WERI-Rb-1 (cell line): ENCODE data around the gene SMIM31.

Experiments used
- DNase-seq: peaks from one replicate; pipeline ENCODE4 v3.0.0-alpha.2; 2020
- H3K27ac ChIP-seq: fragments of 250-450 bp; sonication (Bioruptor Pico); 2 replicates; pipeline ENCODE4 v1.5.1; 2020; ENCODE audit warnings: mild to moderate bottlenecking, moderate library complexity
- H3K27me3 ChIP-seq: fragments of 250-450 bp; sonication (Bioruptor Pico); 2 replicates; pipeline ENCODE4 v1.5.1; 2021; ENCODE audit warnings: mild to moderate bottlenecking, low read depth, moderate library complexity; ENCODE audit not compliant: insufficient read depth, severe bottlenecking
- H3K36me3 ChIP-seq: fragments of 250-450 bp; sonication (Bioruptor Pico); 2 replicates; pipeline ENCODE4 v1.5.1; 2020; ENCODE audit warnings: mild to moderate bottlenecking, moderate library complexity
- H3K4me3 ChIP-seq: 2 replicates; pipeline ENCODE4 v1.5.1; 2011; ENCODE audit warnings: low read depth, mild to moderate bottlenecking, control low read depth, low read length
- H3K9me3 ChIP-seq: fragments of 250-450 bp; sonication (Bioruptor Pico); 2 replicates; pipeline ENCODE4 v1.5.1; 2021; ENCODE audit warnings: mild to moderate bottlenecking, moderate library complexity; ENCODE audit not compliant: severe bottlenecking
- CTCF ChIP-seq: IDR thresholded peaks from 2 replicates; pipeline ENCODE4 v1.5.1; 2011; ENCODE audit warnings: low read depth, mild to moderate bottlenecking, control low read depth, inconsistent platforms, low read length

Gene SMIM31

GRCh38 chr4:164783976-164784375 lies 30.0 kb downstream of the SMIM31 start:
- H3K27ac ChIP-seq, result no peak overlapping the region
- no peak for TF ChIP-seq CTCF
- no peaks in the 10 kb centered on the region for H3K36me3 ChIP-seq
- DNase-seq, result no peak
- no peaks in the 10 kb centered on the region for H3K9me3 ChIP-seq
- H3K27me3 ChIP-seq, result no peaks in the 10 kb centered on the region
- no peak overlapping the region for H3K4me3 ChIP-seq

- Histone ChIP-seq H3K27ac (no peak overlapping the region), H3K36me3 (no peaks in the 10 kb centered on the region), H3K9me3 (no peaks in the 10 kb centered on the region), H3K4me3 (no peak overlapping the region), H3K27me3 (no peaks in the 10 kb centered on the region)
- no peak for TF ChIP-seq CTCF
- no peak for DNase-seq
These were observed 35.1 kb downstream of the SMIM31 start for GRCh38 chr4:164789047-164789446.

GRCh38 chr4:164790249-164790648 lies 36.3 kb downstream of the SMIM31 start:
- no peak for TF ChIP-seq CTCF
- H3K4me3 ChIP-seq, result no peak overlapping the region
- no peaks in the 10 kb centered on the region for H3K36me3 ChIP-seq
- H3K9me3 ChIP-seq, result no peaks in the 10 kb centered on the region
- H3K27ac ChIP-seq, result no peak overlapping the region
- no peaks in the 10 kb centered on the region for H3K27me3 ChIP-seq
- DNase-seq, result no peak

- no peak for TF ChIP-seq CTCF
- no peaks in the 10 kb centered on the region for H3K9me3 ChIP-seq
- H3K36me3 ChIP-seq, result no peaks in the 10 kb centered on the region
- no peaks in the 10 kb centered on the region for H3K27me3 ChIP-seq
- DNase-seq, result no peak
- no peak overlapping the region for H3K4me3 ChIP-seq
- H3K27ac ChIP-seq, result no peak overlapping the region
These were observed 45.5 kb downstream of the SMIM31 start for GRCh38 chr4:164799410-164799809.

GRCh38 chr4:164800786-164801185 lies 46.9 kb downstream of the SMIM31 start:
- Histone ChIP-seq H3K27me3 (no peaks in the 10 kb centered on the region), H3K36me3 (no peaks in the 10 kb centered on the region), H3K9me3 (no peaks in the 10 kb centered on the region), H3K27ac (no peak overlapping the region), H3K4me3 (no peak overlapping the region)
- no peak for TF ChIP-seq CTCF
- no peak for DNase-seq

GRCh38 chr4:164802301-164802901 lies 48.5 kb downstream of the SMIM31 start:
- H3K27ac ChIP-seq, result no peak overlapping the region
- H3K4me3 ChIP-seq, result no peak overlapping the region
- DNase-seq, result peak; percentile 23
- TF ChIP-seq CTCF, result no peak
- H3K36me3 ChIP-seq, result no peaks in the 10 kb centered on the region
- H3K9me3 ChIP-seq, result no peaks in the 10 kb centered on the region
- no peaks in the 10 kb centered on the region for H3K27me3 ChIP-seq
